GM20431 (cell line): Measurements from ENCODE around the gene TMEM116.
"Not testable (repeated sequence)": the region's sequence is repeated elsewhere in the genome, so short reads cannot be mapped to it uniquely, and the experiment has no call there.

Experiments used
- in situ Hi-C: fragments of 300-500 bp; cut with MseI, MboI; formaldehyde crosslinking; loops from one replicate; pipeline ENCODE4 v1.15.0; 2020; ENCODE audit warnings: low sequenced_read_pairs; ENCODE audit not compliant: unreplicated experiment

Gene TMEM116

DNA sequence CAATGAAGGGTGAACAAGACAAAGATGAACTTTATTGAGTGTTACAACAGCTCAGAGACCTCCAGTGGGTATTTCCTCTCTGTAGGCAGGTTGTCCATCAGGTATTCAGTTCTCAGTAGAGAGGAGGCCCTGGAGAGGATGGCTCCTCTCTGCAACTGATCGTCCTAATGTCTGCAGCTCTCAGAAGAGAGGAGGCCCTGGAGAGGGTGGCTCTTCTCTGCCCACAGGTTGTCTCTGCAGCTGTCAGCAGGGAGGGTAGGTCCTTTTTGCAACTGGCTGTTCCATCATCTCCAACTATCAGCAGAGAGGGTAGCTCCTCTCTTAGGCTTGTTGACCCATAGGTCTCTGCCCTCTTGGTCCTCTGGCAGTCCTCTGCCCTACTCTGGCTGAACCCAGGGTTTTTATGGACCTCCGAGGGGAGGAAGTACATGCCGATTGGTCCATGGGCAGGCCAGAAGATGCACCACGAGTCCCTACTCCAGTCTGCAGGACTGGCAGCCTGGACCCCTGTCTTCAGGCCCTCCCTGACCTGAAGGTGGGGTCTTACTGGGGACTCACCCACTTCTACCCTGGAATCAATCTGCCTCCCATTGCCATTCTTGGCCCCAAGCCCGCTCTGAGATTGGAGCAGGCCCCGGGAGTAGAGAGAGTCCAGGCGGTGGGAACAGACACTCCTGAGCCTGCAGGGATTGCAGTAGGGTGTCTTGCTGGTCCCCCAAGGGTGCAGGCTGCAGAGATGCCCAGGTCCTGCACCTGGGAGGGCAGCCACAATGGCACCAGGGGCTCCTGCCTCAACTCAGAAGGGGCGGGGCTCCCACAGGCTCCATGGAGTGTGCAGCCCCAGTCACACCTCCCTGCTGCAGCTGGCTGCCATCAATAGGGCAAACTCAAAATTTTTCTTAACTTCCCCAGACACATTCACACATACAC lies 2.3 kb downstream of the TMEM116 start:
- in situ Hi-C loops, result no loop called here

- in situ Hi-C loops, result not testable (repeated sequence)
These were observed 3.4 kb downstream of the TMEM116 start for GRCh38 chr12:112009596-112009995.

GRCh38 chr12:112008918-112009317 lies 4.0 kb downstream of the TMEM116 start:
- in situ Hi-C loops, result no loop called here

GRCh38 chr12:112007945-112008344 lies 5.0 kb downstream of the TMEM116 start:
- in situ Hi-C loops, result no loop called here

DNA sequence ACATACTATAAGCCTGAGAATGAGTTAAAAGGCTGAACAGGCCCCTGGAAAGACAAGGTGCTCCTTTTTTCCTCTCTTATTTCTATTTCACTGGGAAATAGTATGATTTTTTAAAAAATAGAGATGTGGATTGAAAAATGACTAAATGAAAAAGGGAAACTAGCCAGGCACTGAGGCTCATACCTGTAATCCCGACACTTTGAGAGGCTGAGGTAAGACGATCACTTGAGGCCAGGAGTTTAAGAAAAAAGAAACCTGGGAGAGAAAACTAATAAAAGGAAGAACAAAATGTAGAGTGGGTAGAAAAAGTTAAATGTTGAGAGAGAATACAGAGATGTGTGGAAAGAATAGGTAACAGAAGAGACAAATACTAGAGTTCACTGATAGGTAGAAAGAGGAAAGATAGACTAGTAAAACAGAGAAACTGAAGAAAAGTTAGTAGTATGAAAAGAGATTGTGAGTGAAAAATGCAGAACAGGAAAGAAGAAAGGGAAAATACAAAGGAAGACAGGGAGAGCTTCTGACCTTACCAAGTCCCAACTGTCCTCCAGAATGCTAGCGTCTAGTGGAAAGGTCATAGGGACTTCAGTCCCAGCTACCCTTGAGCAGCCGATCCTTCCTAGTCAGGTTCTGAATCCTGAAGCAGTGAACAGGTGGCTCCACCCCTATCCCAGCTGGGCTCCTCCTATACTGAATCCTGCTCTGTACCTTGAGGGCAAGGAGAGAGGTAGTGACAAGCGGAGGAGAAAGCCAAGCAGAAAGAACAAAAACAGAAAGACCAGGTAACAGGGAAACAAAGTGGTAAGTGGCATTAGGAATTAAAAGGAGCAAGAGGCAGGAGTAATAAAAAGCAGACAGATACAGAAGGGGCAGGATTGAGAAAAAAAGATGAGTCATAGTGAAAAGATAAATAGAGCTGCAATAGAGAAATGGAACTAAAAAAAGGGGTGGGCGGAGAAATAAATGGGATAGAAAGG lies 7.3 kb downstream of the TMEM116 start:
- in situ Hi-C loops, result no loop called here

GRCh38 chr12:112004041-112004440 lies 8.9 kb downstream of the TMEM116 start:
- in situ Hi-C loops, result no loop called here

DNA sequence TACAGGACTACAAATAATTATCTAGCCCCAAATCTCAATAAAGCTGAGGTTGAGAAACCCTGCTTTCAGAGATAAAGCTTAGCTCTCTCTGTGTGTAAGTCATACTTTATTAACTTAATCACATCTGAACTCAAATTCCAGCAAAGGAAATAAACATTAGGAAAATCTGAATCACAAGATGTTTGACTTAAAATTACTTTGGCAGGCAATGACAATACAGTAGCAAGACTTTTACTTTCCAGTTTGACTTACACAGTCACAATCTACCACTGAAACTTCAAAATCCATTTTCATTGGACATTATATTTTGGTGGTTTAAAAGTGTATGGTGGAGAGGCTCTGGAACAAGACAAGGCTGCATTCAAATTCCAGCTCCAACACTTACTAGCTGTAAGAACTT lies 11.4 kb downstream of the TMEM116 start:
- in situ Hi-C loops, result no loop called here

- in situ Hi-C loops, result no loop called here
These were observed 12.1 kb downstream of the TMEM116 start for GRCh38 chr12:112000820-112001219.

DNA sequence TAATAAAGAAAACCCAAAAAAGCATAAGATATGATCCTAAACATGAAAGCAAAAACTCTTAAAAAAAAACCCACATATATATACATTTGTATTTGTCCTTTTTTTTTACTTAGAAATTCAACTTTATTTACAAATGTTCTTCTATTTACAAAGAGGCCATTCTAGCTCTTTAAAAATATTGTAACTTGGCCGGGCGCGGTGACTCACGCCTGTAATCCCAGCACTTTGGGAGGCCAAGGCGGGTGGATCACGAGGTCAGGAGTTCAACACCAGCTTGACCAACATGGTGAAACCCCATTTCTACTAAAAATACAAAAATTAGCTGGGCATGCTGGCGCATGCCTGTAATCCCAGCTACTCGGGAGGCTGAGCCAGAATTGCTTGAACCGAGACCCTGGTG lies 13.8 kb downstream of the TMEM116 start:
- in situ Hi-C loops, result not testable (repeated sequence)

DNA sequence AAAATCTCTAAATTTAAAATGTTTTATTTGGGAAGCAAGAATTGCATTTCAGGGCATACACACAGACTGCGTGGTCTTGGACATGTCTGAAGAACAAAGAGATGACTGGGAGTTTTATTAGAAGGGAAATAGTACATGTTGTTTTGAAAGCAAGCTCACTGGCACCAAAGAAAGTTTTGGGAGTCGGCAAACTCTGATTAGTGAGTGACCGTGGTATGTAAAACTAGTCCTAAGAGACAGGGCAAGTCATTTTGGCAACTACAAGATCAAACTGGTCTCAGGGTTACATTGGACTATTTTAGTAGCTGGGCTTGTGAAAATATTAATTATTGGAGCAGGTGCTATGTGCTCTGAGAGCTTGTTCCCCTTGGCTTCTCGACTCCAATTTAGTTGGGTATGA lies 14.9 kb downstream of the TMEM116 start:
- in situ Hi-C loops, result no loop called here

DNA sequence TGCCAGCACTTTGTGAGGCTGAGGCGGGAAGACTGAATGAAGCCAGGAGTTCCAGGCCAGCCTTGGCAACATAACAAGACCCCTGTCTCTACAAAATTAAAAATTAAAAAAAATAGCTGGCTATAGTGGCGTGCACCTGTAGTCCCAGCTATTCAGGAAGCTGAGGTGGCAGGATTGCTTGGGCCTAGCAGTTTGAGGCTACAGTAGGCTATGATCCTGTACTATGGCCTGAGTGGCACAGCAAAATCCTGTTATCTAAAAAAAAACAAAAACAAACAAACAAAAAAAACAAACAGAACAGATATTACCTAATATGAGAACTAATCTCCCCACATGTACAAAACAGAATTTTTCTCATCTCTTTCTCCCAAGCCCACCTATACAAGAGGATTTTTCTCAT lies 15.7 kb downstream of the TMEM116 start:
- in situ Hi-C loops, result no loop called here

DNA sequence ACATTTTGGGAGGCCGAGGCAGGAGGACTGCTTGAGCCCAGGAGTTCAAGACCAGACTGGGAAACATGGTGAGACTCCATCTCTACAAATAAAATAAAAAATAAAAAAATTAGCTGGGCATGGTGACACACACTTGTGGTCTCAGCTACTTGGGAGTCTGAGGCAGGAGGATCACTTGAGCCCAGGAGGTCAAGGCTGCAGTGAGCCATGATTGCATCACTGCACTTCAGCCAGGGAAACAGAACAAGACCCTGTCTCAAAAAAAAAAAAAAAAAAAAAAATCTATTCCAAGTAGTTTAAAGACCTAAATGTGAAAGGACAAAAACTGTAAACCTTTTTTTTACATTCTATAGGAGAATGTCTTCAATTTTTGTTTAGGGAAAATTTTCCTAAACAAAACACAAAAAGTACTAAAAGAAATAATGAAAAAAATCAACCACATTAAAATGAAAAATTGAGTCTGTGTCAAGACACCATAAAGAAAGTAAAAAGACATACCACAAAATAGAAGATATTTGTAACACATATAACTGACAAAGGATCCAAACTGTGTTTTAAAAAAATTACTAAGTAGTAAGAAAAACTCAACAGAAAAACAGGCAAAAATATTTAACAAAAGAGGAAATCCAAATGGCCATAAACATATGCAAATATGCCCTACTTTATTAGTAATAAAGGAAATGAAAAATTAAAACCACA lies 17.0 kb downstream of the TMEM116 start:
- in situ Hi-C loops, result no loop called here

DNA sequence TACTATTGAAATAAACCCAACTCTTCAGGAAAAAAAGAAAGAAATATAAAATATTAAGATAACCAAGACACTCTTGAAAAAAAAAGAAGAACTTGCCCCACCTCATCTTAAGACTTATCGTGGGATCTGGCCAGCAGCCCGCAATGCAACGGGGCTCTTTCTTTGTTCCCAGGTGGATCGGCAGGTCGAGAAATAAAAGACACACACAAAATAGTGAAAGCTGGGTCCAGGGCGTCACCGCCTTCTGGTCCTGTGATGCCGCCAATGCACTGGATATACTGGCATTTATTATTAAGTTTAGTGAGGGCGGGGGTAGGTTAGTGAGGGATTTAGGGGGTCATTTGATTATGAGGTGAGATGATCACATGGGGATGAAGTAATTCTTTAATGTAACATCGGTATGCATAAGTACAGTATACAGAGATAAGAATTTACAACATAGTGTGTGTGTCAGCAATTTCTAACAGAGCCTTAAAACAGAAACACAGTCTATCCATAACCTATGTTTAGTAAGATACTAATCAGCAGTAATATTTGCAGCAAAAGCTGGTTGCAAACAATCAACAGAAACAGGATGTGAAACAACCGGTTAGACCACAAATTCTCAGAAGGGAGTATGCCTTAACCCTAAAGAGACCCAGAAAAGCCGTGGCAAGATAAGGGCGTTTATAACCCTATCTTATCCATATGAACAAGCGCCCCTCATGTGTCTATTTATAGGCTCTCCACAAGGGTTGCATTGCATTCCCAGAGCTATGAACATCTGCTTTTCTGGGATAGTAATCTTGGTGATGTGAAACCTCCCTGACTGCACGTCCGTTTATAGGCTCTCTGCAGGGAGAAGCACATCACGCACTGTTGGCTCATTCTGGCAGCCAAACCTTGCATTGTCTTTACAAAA lies 18.5 kb downstream of the TMEM116 start:
- in situ Hi-C loops, result not testable (repeated sequence)

- in situ Hi-C loops, result no loop called here
These were observed 19.4 kb downstream of the TMEM116 start for GRCh38 chr12:111993292-111994150.

DNA sequence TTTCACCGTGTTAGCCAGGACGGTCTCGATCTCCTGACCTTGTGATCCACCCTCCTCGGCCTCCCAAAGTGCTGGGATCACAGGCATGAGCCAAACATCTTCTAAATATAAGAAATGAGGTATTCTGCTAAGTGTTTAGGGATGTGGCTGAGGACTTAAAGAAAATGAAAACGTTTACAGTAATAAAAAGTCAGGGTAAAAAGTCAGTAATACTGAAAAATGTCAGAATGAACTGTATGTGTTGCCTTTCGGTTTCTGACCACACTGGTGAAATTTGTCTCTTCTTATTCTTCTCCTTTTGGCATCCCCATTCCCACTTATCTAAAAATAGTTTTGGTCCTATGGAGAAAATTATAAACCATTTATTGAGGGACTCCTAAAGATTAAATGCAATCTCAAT lies 20.5 kb downstream of the TMEM116 start:
- in situ Hi-C loops, result no loop called here

DNA sequence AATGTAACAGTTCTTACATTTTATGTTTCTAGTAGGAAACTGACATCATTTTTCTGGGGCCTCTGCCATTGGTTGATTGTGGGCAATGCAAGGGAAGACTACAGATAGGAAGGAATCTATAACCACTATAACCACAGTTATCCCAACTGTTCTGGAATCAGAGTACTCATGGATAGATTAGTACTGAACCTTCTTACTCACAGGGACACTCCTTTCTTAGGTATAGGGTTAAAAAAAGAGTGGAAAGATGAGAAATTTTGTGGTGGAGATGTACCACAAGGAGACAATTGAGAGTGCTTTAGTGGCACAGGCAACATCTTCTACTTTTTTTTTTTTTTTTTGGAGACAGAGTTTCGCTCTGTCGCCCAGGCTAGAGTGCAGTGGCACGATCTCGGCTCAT lies 21.0 kb downstream of the TMEM116 start:
- in situ Hi-C loops, result no loop called here

GRCh38 chr12:111991535-111991934 lies 21.4 kb downstream of the TMEM116 start:
- in situ Hi-C loops, result no loop called here

DNA sequence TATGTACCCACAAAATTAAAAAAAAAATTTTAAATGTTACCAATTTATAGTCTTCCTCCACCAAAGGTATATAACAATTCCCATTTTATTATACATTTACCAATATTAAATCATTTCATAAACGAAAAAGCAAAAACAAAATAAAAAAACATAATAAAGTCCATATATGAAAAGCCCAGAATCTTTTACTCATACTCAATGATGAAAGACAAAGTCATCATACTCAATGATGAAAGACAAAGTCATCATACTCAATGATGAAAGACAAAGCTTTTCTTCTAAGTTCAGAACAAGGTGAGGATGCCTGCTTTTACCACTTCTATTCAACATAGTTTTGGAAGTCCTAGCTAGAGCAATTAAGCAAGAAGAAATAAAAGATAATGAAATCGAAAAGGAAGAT lies 28.1 kb downstream of the TMEM116 start:
- in situ Hi-C loops, result no loop called here
